Motor neuron (in vitro differentiated cells): Measurements from ENCODE around the gene PRL. TPM values are rescaled to one million over a fixed set of nuclear protein-coding genes. Genes with fewer than 3 reads are reported as not detected.

Source experiments
- ATAC-seq, 8 experiments: fragments of 200-7000 bp; cut with Tn5 transposase; replicated peaks in 6 of 8; 2 replicates each; pipeline ENCODE4 v1.8.0; 2021; ENCODE audit warnings: mild to moderate bottlenecking in 8 of 8, moderate library complexity in 8 of 8
- H3K27ac ChIP-seq, 2 donors: fragments of 250-450 bp; sonication (Bioruptor Pico); 2 replicates each; pipeline ENCODE4 v1.9.0; 2021; ENCODE audit warnings: antibody characterized with exemption in 2 of 2, mild to moderate bottlenecking in 2 of 2, moderate library complexity in 1 of 2
- H3K4me1 ChIP-seq, 2 donors: fragments of 250-450 bp; sonication (Bioruptor Pico); replicated peaks in 1 of 2; 2 replicates each; pipeline ENCODE4 v1.6.1; 2021; ENCODE audit warnings: antibody characterized with exemption in 2 of 2, mild to moderate bottlenecking in 2 of 2, moderate library complexity in 1 of 2
- H3K4me3 ChIP-seq, 5 donors: fragments of 250-450 bp; sonication (Bioruptor Pico); 2 replicates each; pipeline ENCODE4 v1.9.0; 2021; ENCODE audit warnings: antibody characterized with exemption in 5 of 5, mild to moderate bottlenecking in 5 of 5, moderate library complexity in 4 of 5
- WGBS, 10 experiments: fragments of 450-650 bp; shearing (Covaris generic); methylation state at CpG; one replicate each; pipeline ENCODE4 v1.0.0; 2022; 5-methylcytosine and 5-hydroxymethylcytosine counted together
- in situ Hi-C, 9 experiments: fragments of 400-800 bp; cut with MboI; loops; one replicate each; pipeline ENCODE4 v1.15.0; 2021; ENCODE audit warnings: low sequenced_read_pairs in 9 of 9, low pct_unique_long_range_greater_than_20kb in 2 of 9; ENCODE audit not compliant: unreplicated experiment in 9 of 9
- total RNA-seq, 8 experiments: library from RNA; unstranded; fragments of 300-600 nt; gene quantifications; 2 replicates each; pipeline versions ENCODE4 v1.2.3 to v1.2.4, GENCODE V29; 2022

PRL gene
- total RNA-seq, 8 experiments from 2014 or later: 0.50 to 0.72 TPM; not detected in 6

DNA sequence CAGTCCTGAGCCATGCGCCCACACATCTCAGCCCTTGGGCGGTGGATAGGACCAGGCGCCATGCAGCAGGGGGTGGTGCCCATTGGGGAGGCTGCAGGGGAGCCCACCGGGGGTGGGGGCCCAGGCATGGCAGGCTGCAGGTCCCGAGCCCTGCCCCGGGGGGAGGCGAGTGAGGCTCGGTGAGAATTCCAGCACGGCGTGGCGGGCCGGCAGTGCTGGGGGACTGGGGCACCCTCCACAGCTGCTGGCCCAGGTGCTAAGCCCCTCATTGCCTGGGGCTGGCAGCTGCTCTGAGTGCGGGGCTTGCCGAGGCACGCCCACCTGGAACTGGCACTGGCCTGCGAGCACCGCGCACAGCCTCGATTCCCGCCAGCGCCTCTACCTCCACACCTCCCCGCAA, 21.6 kb upstream of the PRL start:
- no peaks in the 10 kb centered on the region for H3K4me1 ChIP-seq
- in situ Hi-C loops: no loop called here

DNA sequence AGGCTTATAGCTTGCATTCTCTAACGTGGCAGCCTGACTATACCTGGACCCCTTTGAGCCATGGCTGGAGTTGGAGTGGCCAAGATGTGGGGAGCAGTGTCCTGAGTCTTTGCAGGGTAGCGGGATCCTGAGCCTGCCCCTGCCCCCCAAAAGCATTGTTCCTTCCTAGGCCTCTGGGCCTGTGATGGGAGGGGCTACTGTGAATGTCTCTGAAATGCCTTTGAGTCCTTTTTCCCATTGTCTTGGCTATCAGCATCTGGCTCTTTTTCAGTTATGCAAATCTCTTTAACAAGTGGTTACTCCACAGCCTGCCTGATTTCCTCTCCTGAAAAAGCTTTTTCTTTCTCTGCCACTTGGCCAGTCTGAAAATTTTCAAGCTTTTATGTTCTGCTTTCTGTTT, 17.0 kb upstream of the PRL start:
- Histone ChIP-seq H3K27ac (no peak overlapping the region), H3K4me1 (no peaks in the 10 kb centered on the region), H3K4me3 (no peak overlapping the region)
- peak in 3 of 8 experiments; percentile 19 to 38 (median 22) for ATAC-seq
- 83 to 100% (median 88%) methylated on average over 1 to 2 of the region's 2 CpGs; no CpG with 5 or more reads in 7 of the 10 experiments for WGBS, 10 experiments
- in situ Hi-C loops: no loop called here

More for the DNA sequence above, 21.6 kb upstream of the PRL start:
- no peak overlapping the region for H3K27ac ChIP-seq
- WGBS, 10 experiments: no CpG with 5 or more reads among the region's 22 CpGs
- ATAC-seq: no peak
- H3K4me3 ChIP-seq: no peak overlapping the region

DNA sequence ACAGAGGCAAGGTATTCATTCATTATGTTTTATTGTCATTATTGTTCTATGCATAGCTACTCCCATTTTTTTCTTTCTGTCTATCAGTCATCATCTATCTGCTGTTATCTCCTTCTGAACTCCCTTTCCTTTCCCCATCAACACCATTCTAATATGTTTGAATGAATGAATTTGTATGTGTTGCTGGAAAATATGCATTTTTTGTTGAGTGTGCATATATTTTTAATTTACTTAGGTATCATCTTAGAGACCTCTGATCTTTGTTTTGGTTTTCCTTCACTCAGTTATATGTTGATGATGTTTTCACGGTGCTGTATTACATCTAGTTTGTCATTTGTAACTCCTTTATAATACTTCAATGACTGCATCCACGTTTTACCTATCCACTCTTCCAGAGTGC, 12.1 kb upstream of the PRL start:
- in situ Hi-C loops: no loop called here
- no peak for ATAC-seq
- 10 to 100% (median 80%) methylated on average over 1 to 2 of the region's 2 CpGs for WGBS, 10 experiments
- no peak overlapping the region for H3K27ac ChIP-seq
- no peak overlapping the region for H3K4me3 ChIP-seq
- no peaks in the 10 kb centered on the region for H3K4me1 ChIP-seq

GRCh38 chr6:22306741-22307466, 10.1 kb upstream of the PRL start:
- WGBS, 10 experiments: 22 to 100% (median 88%) methylated on average over 1 to 3 of the region's 3 CpGs; no CpG with 5 or more reads in 1 of the 10 experiments
- in situ Hi-C loops: no loop called here
- Histone ChIP-seq H3K4me3 (no peak overlapping the region), H3K4me1 (no peaks in the 10 kb centered on the region), H3K27ac (no peak overlapping the region)
- no peak for ATAC-seq

- ATAC-seq: no peak
- H3K27ac ChIP-seq: no peak overlapping the region
- peaks cover 0 to 8% of the 10 kb centered on the region in 2 donors for H3K4me1 ChIP-seq
- WGBS, 10 experiments: 14 to 83% (median 50%) methylated on average over 1 of the region's 1 CpG; no CpG with 5 or more reads in 3 of the 10 experiments
- in situ Hi-C loops: no loop called here
- no peak overlapping the region for H3K4me3 ChIP-seq
Measured at GRCh38 chr6:22302838-22303237, 6.0 kb upstream of the PRL start.

GRCh38 chr6:22300273-22300998, 3.6 kb upstream of the PRL start:
- Histone ChIP-seq H3K4me3 (no peak overlapping the region), H3K27ac (no peak overlapping the region), H3K4me1 (peaks cover 0 to 8% of the 10 kb centered on the region in 2 donors)
- WGBS, 10 experiments: 7 to 94% (median 78%) methylated on average over 2 to 4 of the region's 4 CpGs
- peak in 1 of 8 experiments; percentile 59 for ATAC-seq
- in situ Hi-C loops: no loop called here

- in situ Hi-C loops: no loop called here
- Histone ChIP-seq H3K4me3 (no peak overlapping the region), H3K4me1 (peaks cover 0 to 8% of the 10 kb centered on the region in 2 donors), H3K27ac (no peak overlapping the region)
- 0 to 83% (median 42%) methylated on average over 1 of the region's 1 CpG; no CpG with 5 or more reads in 2 of the 10 experiments for WGBS, 10 experiments
- ATAC-seq: peak in 4 of 8 experiments; percentile 22 to 68 (median 52)
Measured at GRCh38 chr6:22298475-22298890, 1.6 kb upstream of the PRL start.

DNA sequence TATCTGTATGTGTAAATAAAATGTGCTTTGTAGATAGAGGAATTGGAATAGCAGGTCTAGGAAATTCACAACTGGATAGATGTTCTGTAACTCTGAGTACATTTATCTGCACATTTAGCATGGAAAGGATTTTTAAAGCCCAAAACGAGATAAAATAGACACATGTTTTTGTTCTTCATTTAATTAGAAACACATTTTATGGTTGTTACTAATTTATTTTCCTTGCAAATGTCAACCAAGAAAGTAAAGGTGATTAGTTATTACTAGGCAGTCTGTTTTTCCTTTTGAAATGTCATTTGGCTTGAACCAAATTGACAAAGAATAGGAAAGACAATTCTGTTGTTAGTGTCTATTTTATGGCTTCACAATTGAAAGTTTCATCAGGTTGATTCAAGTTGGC, 769 bp downstream of the PRL start:
- H3K4me1 ChIP-seq: peaks cover 0 to 8% of the 10 kb centered on the region in 2 donors
- in situ Hi-C loops: no loop called here
- no peak overlapping the region for H3K4me3 ChIP-seq
- ATAC-seq: no peak
- H3K27ac ChIP-seq: no peak overlapping the region
- WGBS, 10 experiments: 0 to 90% (median 73%) methylated on average over 1 of the region's 1 CpG; no CpG with 5 or more reads in 2 of the 10 experiments

GRCh38 chr6:22295145-22295544, 1.7 kb downstream of the PRL start:
- 70 to 100% (median 87%) methylated on average over 2 to 9 of the region's 9 CpGs for WGBS, 10 experiments
- Histone ChIP-seq H3K27ac (no peak overlapping the region), H3K4me1 (peaks cover 0 to 8% of the 10 kb centered on the region in 2 donors), H3K4me3 (no peak overlapping the region)
- in situ Hi-C loops: no loop called here
- no peak for ATAC-seq

DNA sequence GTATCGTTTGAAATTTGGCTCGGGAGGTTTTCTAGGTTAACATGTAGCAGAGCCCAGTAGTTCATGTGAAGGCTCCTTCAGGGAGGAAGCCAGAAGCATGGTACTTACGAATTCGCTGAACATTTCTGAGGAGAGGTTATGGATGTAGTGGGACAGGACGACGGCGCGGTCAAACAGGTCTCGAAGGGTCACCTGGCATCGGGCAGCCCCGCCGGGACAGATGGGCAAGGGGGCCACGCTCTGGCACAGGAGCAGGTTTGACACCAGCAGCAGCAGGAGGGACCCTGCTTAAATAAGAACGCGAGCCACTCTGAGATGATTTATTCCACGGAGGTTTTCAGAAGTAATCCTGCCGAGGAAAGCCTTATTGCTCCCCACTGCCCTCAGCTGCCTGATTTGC, 2.5 kb downstream of the PRL start:
- ATAC-seq: no peak
- H3K4me1 ChIP-seq: peaks cover 0 to 6% of the 10 kb centered on the region in 2 donors
- in situ Hi-C loops: no loop called here
- 43 to 93% (median 82%) methylated on average over 1 to 13 of the region's 17 CpGs; no CpG with 5 or more reads in 2 of the 10 experiments for WGBS, 10 experiments
- H3K4me3 ChIP-seq: no peak overlapping the region
- no peak overlapping the region for H3K27ac ChIP-seq

DNA sequence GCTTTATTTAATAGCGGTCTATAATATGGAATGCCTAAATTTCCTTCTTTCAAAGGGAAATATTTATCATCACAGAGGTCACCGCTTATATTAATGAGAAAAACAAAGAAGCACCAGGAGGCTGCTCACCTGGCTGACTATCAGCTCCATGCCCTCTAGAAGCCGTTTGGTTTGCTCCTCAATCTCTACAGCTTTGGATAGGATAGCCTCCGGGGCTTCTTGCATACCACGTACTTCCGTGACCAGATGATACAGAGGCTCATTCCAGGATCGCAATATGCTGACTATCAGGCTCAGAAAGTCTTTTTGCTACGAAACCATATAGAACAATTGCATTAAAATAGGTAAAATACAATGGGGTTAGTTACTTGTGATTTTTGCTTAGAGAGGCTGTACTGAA, 6.8 kb downstream of the PRL start:
- in situ Hi-C loops: no loop called here
- Histone ChIP-seq H3K4me1 (no peaks in the 10 kb centered on the region), H3K4me3 (no peak overlapping the region), H3K27ac (no peak overlapping the region)
- ATAC-seq: no peak
- WGBS, 10 experiments: 65 to 100% (median 92%) methylated on average over 1 to 8 of the region's 8 CpGs; no CpG with 5 or more reads in 1 of the 10 experiments

- Histone ChIP-seq H3K27ac (no peak overlapping the region), H3K4me1 (no peaks in the 10 kb centered on the region), H3K4me3 (no peak overlapping the region)
- in situ Hi-C loops: no loop called here
- WGBS, 10 experiments: 91 to 100% (median 93%) methylated on average over 4 to 18 of the region's 18 CpGs
- ATAC-seq: no peak
Measured at GRCh38 chr6:22288721-22289120, 8.1 kb downstream of the PRL start.

DNA sequence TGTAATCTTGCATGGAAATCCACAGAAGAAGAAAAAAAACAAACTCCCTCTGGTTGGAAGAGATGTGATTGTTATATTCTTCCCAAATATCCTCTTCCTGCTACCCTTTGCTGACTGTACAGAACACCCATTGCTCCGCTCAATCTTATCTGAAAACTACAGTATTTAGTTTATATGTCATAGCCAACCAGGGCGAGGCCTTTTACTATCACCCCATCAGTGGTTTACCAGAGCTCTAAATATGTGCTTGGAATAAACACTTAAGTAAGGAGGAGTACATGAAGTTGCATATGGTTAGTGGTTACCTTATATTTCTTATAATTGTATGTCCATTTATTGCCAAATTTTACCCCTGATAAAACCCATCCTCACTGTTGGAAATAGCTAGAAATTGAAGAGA, 12.2 kb downstream of the PRL start:
- ATAC-seq: no peak

More for the DNA sequence above, 12.2 kb downstream of the PRL start:
- Histone ChIP-seq H3K4me1 (no peaks in the 10 kb centered on the region), H3K4me3 (no peak overlapping the region), H3K27ac (no peak overlapping the region)
- 50 to 100% (median 92%) methylated on average over 1 to 2 of the region's 2 CpGs; no CpG with 5 or more reads in 1 of the 10 experiments for WGBS, 10 experiments
- in situ Hi-C loops: no loop called here
